ENCODE measurements around the gene PLEK2.

PLEK2 gene

GRCh38 chr14:67436006-67436866, 24.3 kb upstream of the PLEK2 start:
- TF ChIP-seq EZH2 (IDR thresholded peaks at IDR 0.05) (no peak), FOXP2 (optimal IDR thresholded peaks at IDR 0.05; ENCODE audit: control extremely low read depth, extremely low read length, insufficient read depth) (no peak), POLR2AphosphoS5 (IDR thresholded peaks at IDR 0.05; ENCODE audit: borderline replicate concordance, low read depth, low read length) (no peak)
- Histone ChIP-seq H3K27ac (no peak overlapping the region), H3K36me3 (ENCODE audit: insufficient read depth, low read length) (no peaks in the 10 kb centered on the region), H3K4me3 (no peak overlapping the region), H3K9me3 (ENCODE audit: low read depth, low read length) (no peaks in the 10 kb centered on the region), H3K9ac (ENCODE audit: insufficient read length) (no peak overlapping the region)
- no peak for DNase-seq (ENCODE audit: low read depth, low spot score)

- Histone ChIP-seq H3K4me3 (no peak overlapping the region), H3K36me3 (ENCODE audit: insufficient read depth, low read length) (no peaks in the 10 kb centered on the region), H3K27ac (no peak overlapping the region), H3K9me3 (ENCODE audit: low read depth, low read length) (no peaks in the 10 kb centered on the region), H3K9ac (ENCODE audit: insufficient read length) (no peak overlapping the region)
- TF ChIP-seq POLR2AphosphoS5 (IDR thresholded peaks at IDR 0.05; ENCODE audit: borderline replicate concordance, low read depth, low read length) (no peak), FOXP2 (optimal IDR thresholded peaks at IDR 0.05; ENCODE audit: control extremely low read depth, extremely low read length, insufficient read depth) (no peak), EZH2 (IDR thresholded peaks at IDR 0.05) (no peak)
- no peak for DNase-seq (ENCODE audit: low read depth, low spot score)
Observed at GRCh38 chr14:67435603-67436002, 23.6 kb upstream of the PLEK2 start.

DNA sequence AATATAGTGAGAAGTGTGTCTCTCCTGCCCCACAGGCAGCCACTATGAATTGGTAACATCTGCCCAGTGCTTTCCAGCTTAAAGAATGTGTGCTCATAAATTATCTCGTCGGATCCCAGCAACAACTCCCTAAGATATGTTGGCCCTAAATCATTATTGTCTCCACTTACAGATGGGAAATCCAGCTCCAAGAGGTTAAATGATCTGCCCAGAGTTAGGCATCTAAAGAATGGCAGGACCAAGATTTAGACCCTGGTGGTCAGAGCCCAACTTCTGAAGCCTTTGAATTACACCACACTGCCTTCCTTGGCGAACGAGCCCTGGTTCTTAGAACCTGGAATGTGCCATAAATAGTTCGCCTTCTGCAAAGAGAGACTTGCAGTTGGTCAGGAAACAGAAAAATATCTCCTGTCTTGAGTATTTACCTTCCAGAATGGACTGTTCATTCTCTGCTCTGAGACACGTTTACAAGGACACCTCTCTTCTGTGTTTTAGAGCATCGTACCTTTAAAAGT, 20.1 kb upstream of the PLEK2 start:
- H3K9ac ChIP-seq (ENCODE audit: insufficient read length): no peak overlapping the region
- no peak for DNase-seq (ENCODE audit: low read depth, low spot score)
- H3K36me3 ChIP-seq (ENCODE audit: insufficient read depth, low read length): no peaks in the 10 kb centered on the region
- TF ChIP-seq POLR2AphosphoS5 (IDR thresholded peaks at IDR 0.05; ENCODE audit: borderline replicate concordance, low read depth, low read length) (no peak), FOXP2 (optimal IDR thresholded peaks at IDR 0.05; ENCODE audit: control extremely low read depth, extremely low read length, insufficient read depth) (no peak), EZH2 (IDR thresholded peaks at IDR 0.05) (no peak)
- H3K9me3 ChIP-seq (ENCODE audit: low read depth, low read length): no peaks in the 10 kb centered on the region
- H3K27ac ChIP-seq: no peak overlapping the region
- no peak overlapping the region for H3K4me3 ChIP-seq

DNA sequence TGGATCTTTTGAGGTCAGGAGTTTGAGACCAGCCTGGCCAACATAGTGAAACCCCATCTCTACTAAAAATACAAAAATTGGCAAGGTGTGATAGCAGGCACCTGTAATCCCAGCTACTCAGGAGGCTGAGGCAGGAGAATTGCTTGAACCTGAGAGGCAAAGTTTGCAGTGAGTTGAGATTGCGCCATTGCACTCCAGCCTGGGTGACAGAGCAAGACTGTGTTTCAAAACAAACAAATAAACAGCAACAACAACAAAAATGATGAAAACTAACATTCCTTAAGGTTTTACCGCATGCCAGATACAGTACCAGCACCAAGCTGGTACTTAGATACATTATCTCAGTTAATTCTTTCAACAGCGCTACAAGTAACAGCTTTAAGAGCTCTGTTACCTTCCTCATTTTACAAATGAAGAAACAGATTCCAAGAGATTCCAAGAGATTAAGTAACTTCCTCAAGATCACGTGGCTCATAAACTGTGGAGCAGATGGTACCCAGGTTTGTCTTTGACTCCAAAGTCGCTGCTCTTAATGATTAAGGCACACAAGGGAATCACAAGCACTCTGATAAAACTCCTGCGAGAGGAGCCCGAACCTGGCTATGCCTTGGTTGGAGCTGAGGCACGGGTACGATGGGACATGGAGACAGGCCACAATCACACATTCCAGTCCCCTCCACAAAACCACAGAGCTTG, 17.7 kb upstream of the PLEK2 start:
- no peak for DNase-seq (ENCODE audit: low read depth, low spot score)
- H3K36me3 ChIP-seq (ENCODE audit: insufficient read depth, low read length): no peaks in the 10 kb centered on the region
- no peak overlapping the region for H3K9ac ChIP-seq (ENCODE audit: insufficient read length)
- H3K9me3 ChIP-seq (ENCODE audit: low read depth, low read length): no peaks in the 10 kb centered on the region
- TF ChIP-seq FOXP2 (optimal IDR thresholded peaks at IDR 0.05; ENCODE audit: control extremely low read depth, extremely low read length, insufficient read depth): no peak
- TF ChIP-seq POLR2AphosphoS5 (IDR thresholded peaks at IDR 0.05; ENCODE audit: borderline replicate concordance, low read depth, low read length): no peak
- TF ChIP-seq EZH2 (IDR thresholded peaks at IDR 0.05): no peak
- no peak overlapping the region for H3K4me3 ChIP-seq
- no peak overlapping the region for H3K27ac ChIP-seq

DNA sequence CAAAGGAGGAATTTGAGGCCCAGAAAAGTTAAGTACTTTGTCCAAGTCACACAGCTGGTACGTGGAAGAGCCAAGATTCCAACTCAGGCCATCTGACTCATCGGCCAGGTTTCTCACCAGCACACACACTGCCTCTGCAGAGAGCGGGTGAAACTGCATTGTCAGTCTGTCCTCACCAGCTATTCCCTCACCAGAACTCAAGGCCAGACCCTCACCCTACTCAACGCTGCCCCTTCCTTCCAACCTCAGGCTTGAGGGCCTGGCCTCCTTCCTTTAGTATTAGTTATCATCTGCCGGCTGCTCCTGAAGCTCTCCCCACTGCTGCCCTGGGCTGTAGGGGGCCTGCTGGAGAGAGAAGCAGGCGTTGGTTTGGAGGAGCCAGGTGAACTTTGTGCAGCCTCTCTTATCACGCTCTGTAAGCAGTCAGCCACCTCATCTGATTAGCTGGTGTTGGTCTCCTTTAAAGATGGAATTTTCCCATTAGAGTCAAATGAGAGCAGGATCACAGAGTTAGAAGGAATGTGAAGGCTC, 16.6 kb upstream of the PLEK2 start:
- DNase-seq (ENCODE audit: low read depth, low spot score): no peak
- no peak overlapping the region for H3K9ac ChIP-seq (ENCODE audit: insufficient read length)
- no peak overlapping the region for H3K4me3 ChIP-seq
- no peak overlapping the region for H3K27ac ChIP-seq
- TF ChIP-seq EZH2 (IDR thresholded peaks at IDR 0.05): no peak
- TF ChIP-seq FOXP2 (optimal IDR thresholded peaks at IDR 0.05; ENCODE audit: control extremely low read depth, extremely low read length, insufficient read depth): no peak
- TF ChIP-seq POLR2AphosphoS5 (IDR thresholded peaks at IDR 0.05; ENCODE audit: borderline replicate concordance, low read depth, low read length): no peak
- no peaks in the 10 kb centered on the region for H3K9me3 ChIP-seq (ENCODE audit: low read depth, low read length)
- no peaks in the 10 kb centered on the region for H3K36me3 ChIP-seq (ENCODE audit: insufficient read depth, low read length)

DNA sequence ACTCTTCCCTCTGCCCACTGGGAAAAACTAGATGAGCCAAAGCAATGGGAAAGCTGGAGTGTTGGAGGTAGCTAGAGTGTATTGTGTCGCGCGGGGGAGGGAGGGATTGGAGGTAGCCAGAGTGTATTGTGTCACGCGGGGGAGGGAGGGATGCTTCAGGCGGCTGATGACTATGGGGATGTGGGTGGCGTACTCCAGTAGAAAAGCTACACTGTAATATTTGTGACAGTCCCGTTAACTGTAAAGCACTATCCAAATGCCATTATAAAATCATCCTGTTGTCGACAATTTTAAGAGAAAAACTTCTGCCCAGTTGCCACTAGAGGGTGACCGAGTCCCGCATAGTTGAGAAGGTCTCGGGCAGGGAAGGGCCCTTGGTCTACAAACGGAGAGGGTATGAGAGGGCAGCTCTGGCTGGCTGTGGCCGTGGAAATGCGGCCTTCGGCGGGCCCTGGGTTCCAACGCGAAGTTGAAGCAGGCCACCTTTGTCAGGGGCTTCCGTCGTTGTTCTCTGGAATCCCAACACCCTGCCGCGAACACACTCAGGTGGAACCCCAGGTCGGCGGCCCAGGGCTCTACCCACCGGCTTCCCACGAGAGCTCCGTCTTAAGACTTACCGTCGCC, 15.1 kb upstream of the PLEK2 start:
- Histone ChIP-seq H3K9me3 (ENCODE audit: low read depth, low read length) (no peaks in the 10 kb centered on the region), H3K4me3 (no peak overlapping the region), H3K36me3 (ENCODE audit: insufficient read depth, low read length) (no peaks in the 10 kb centered on the region), H3K27ac (no peak overlapping the region), H3K9ac (ENCODE audit: insufficient read length) (no peak overlapping the region)
- DNase-seq (ENCODE audit: low read depth, low spot score): no peak
- no peak for TF ChIP-seq POLR2AphosphoS5 (IDR thresholded peaks at IDR 0.05; ENCODE audit: borderline replicate concordance, low read depth, low read length)
- no peak for TF ChIP-seq EZH2 (IDR thresholded peaks at IDR 0.05)

DNA sequence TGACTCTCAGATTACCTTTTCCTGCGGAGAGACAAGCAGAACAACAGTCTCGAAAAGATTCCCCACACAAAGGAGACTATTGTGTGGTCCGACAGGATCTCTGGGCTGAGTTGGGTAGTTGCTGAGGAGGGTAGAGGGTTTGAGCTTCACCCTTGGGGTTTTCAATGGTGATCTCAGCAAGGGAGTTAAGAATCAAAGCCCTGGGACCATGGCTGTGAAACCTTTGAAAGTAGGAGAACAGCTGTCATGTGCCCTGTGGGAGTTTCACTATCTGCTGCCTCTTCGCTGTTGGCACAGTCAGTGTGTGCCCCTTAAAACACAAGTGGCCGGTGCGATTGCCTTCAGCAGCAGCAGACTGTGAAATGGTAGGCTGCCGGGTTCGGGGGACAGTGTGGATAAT, 14.2 kb upstream of the PLEK2 start:
- no peak for DNase-seq (ENCODE audit: low read depth, low spot score)
- no peak overlapping the region for H3K4me3 ChIP-seq
- TF ChIP-seq FOXP2 (optimal IDR thresholded peaks at IDR 0.05; ENCODE audit: control extremely low read depth, extremely low read length, insufficient read depth): no peak
- no peak for TF ChIP-seq EZH2 (IDR thresholded peaks at IDR 0.05)
- TF ChIP-seq POLR2AphosphoS5 (IDR thresholded peaks at IDR 0.05; ENCODE audit: borderline replicate concordance, low read depth, low read length): no peak
- H3K27ac ChIP-seq: no peak overlapping the region
- H3K9ac ChIP-seq (ENCODE audit: insufficient read length): no peak overlapping the region
- H3K36me3 ChIP-seq (ENCODE audit: insufficient read depth, low read length): no peaks in the 10 kb centered on the region
- H3K9me3 ChIP-seq (ENCODE audit: low read depth, low read length): no peaks in the 10 kb centered on the region

DNA sequence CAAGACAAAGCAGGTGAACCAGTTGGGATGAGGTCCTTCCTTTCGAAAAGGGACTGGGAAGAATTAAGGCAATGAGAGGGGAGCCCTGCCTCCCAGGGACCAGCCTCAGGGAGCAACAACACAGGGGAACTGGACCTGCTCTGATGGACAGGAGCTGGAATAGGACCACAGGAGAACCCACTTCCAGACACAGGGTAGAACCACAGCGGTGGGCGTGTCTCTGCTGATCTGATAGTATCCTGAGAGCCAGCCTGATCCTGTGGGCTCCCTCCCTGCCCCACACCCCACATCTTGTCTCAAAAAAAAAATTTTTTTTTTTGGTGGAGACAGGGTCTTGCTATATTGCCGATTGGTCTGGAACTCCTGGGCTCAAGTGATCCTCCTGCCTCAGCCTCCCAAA, 13.6 kb upstream of the PLEK2 start:
- no peak overlapping the region for H3K9ac ChIP-seq (ENCODE audit: insufficient read length)
- no peak overlapping the region for H3K4me3 ChIP-seq
- H3K36me3 ChIP-seq (ENCODE audit: insufficient read depth, low read length): no peaks in the 10 kb centered on the region
- no peak overlapping the region for H3K27ac ChIP-seq
- no peak for DNase-seq (ENCODE audit: low read depth, low spot score)
- no peak for TF ChIP-seq POLR2AphosphoS5 (IDR thresholded peaks at IDR 0.05; ENCODE audit: borderline replicate concordance, low read depth, low read length)
- H3K9me3 ChIP-seq (ENCODE audit: low read depth, low read length): no peaks in the 10 kb centered on the region
